ENCODE measurements around the gene FIGN. TPM values are rescaled to one million over a fixed set of nuclear protein-coding genes. Genes with fewer than 3 reads are reported as not detected.
A peak's percentile ranks its signal among the peaks of the same experiment; 100 is the strongest.

FIGN gene
- total and polyA plus RNA-seq, 2 experiments from 2014 or later: 0.76 to 2.6 TPM

DNA sequence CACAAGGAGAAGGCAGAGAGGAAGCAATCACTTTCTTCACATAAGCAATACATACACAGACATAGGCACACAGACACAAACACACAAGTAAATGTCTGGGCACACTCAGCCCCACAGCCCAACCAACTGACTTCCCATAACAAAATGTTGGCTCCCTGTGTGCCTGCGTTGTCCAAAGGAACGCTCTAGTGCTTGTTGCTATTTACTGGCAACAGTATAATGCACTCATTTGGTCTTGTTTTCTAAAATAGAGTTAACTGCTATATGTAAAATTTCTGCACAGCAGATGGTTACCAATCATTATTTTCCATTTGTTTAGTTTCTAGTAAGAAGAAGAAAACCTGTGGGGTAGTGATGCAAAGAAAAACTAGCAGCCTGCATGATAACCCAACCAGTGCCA lies 16.5 kb downstream of the FIGN start:
- no peak for TF ChIP-seq EZH2phosphoT487 (IDR thresholded peaks at IDR 0.05; ENCODE audit: insufficient read depth, low read depth)
- TF ChIP-seq EZH2 (IDR thresholded peaks at IDR 0.05; ENCODE audit: insufficient read depth, poor library complexity, severe bottlenecking): no peak

DNA sequence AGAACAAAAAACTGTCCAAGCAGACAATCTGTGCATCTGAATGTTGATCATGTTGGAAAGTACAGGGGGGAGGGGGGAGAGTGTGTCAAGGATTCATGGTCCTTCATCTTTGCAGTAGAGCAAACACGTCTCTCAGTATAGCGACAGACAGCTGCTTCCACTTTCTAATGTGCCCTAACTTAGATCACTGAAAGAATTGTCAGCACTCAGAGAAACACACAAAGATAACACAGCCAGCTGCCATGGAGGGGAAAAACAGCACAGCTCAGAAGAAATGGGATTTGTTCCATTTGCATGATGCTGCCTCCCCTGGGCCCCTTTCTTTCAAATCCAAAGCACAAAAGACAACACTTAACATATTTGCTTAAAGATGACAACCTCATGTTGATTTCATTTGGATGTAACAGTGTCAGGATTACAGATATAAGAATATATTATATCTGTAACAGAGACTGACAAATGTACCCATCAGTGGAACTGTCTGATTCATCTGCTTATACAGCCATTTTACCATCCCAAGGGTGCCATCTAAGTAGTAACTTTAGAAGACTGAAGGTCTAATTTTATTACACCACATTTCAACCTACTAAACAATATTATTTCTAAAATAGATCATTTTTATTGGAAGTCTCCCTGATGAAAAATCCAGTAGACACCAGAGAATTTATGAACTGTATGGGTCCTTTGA lies 17.7 kb downstream of the FIGN start:
- H3K4me1 ChIP-seq (ENCODE audit: insufficient read depth): no peaks in the 10 kb centered on the region
- no peak overlapping the region for H3K9ac ChIP-seq
- H3K4me3 ChIP-seq: no peak overlapping the region
- H3K36me3 ChIP-seq (ENCODE audit: low read depth): no peaks in the 10 kb centered on the region
- H3K27me3 ChIP-seq (replicated peaks; ENCODE audit: insufficient read depth): no peaks in the 10 kb centered on the region
- H3K27ac ChIP-seq: no peak overlapping the region
- no peaks in the 10 kb centered on the region; the same call in 1 of the 2 replicates for H3K9me2 ChIP-seq (ENCODE audit: insufficient read depth)
- 22 to 32% methylated on average over 2 of the region's 2 CpGs for WGBS, 2 experiments (ENCODE audit: low coverage in 1 of 2, low lambda C conversion rate in 2 of 2, missing lambda C conversion rate in 2 of 2)
- no peaks in the 10 kb centered on the region for H3K9me3 ChIP-seq (ENCODE audit: low read depth)
- no peaks in the 10 kb centered on the region for H4K20me1 ChIP-seq (ENCODE audit: insufficient read depth)
- no peaks in the 10 kb centered on the region for H3F3A ChIP-seq (ENCODE audit: insufficient read depth)
- no peaks in the 10 kb centered on the region for H3K79me2 ChIP-seq (ENCODE audit: insufficient read depth)
- DNase-seq: no peak
- peak overlapping the region; percentile 36; the same call in 1 of the 2 replicates for H2AFZ ChIP-seq
- in situ Hi-C loops (cut with MboI): no loop called here
- H3K4me2 ChIP-seq (ENCODE audit: unreplicated experiment): no peak overlapping the region
- TF ChIP-seq EZH2 (IDR thresholded peaks at IDR 0.05; ENCODE audit: insufficient read depth, poor library complexity, severe bottlenecking) (no peak), EZH2phosphoT487 (IDR thresholded peaks at IDR 0.05; ENCODE audit: insufficient read depth, low read depth) (no peak)

More for the DNA sequence above, 16.5 kb downstream of the FIGN start:
- H3K9me3 ChIP-seq (ENCODE audit: low read depth): no peaks in the 10 kb centered on the region
- no peak overlapping the region for H3K4me3 ChIP-seq
- H2AFZ ChIP-seq: no peak overlapping the region
- 62 to 70% methylated on average over 2 of the region's 2 CpGs for WGBS, 2 experiments (ENCODE audit: low coverage in 1 of 2, low lambda C conversion rate in 2 of 2, missing lambda C conversion rate in 2 of 2)
- H3K27me3 ChIP-seq (replicated peaks; ENCODE audit: insufficient read depth): no peaks in the 10 kb centered on the region
- no peaks in the 10 kb centered on the region for H3K79me2 ChIP-seq (ENCODE audit: insufficient read depth)
- H4K20me1 ChIP-seq (ENCODE audit: insufficient read depth): no peaks in the 10 kb centered on the region
- H3K9me2 ChIP-seq (ENCODE audit: insufficient read depth): no peaks in the 10 kb centered on the region; the same call in 1 of the 2 replicates
- no peak overlapping the region for H3K27ac ChIP-seq
- in situ Hi-C loops (cut with MboI): no loop called here
- no peak overlapping the region for H3K4me2 ChIP-seq (ENCODE audit: unreplicated experiment)
- no peak for DNase-seq
- H3K9ac ChIP-seq: no peak overlapping the region
- H3K36me3 ChIP-seq (ENCODE audit: low read depth): no peaks in the 10 kb centered on the region
- H3K4me1 ChIP-seq (ENCODE audit: insufficient read depth): no peaks in the 10 kb centered on the region
- no peaks in the 10 kb centered on the region for H3F3A ChIP-seq (ENCODE audit: insufficient read depth)

DNA sequence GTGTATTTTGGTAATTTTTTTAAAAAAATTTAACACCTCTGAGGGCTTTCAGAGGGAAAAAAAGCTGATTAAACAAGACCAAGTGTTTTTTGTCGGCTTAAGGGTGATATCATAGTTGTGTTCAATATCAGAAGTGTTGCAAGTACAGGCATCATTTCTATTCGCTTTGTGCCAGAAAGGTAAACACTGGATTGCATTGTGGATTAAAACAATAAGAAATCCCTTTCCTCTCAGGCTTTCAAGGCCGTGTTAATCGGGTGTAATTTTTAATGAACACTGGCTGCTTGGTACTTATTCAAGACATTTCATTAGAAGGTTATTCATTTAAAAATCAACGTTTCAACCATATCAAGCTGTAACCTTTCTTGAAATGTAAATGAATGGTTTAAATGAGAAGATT lies 18.3 kb downstream of the FIGN start:
- H3K4me3 ChIP-seq: no peak overlapping the region
- H3K79me2 ChIP-seq (ENCODE audit: insufficient read depth): no peaks in the 10 kb centered on the region
- no peak overlapping the region for H3K4me2 ChIP-seq (ENCODE audit: unreplicated experiment)
- no peak overlapping the region for H3K9ac ChIP-seq
- no peaks in the 10 kb centered on the region for H3F3A ChIP-seq (ENCODE audit: insufficient read depth)
- no peaks in the 10 kb centered on the region for H3K27me3 ChIP-seq (replicated peaks; ENCODE audit: insufficient read depth)
- in situ Hi-C loops (cut with MboI): no loop called here
- peak overlapping the region; percentile 36; the same call in 1 of the 2 replicates for H2AFZ ChIP-seq
- H3K4me1 ChIP-seq (ENCODE audit: insufficient read depth): no peaks in the 10 kb centered on the region
- WGBS, 2 experiments (ENCODE audit: low coverage in 1 of 2, low lambda C conversion rate in 2 of 2, missing lambda C conversion rate in 2 of 2): 28 to 29% methylated on average over 5 of the region's 5 CpGs
- no peak for DNase-seq
- TF ChIP-seq EZH2 (IDR thresholded peaks at IDR 0.05; ENCODE audit: insufficient read depth, poor library complexity, severe bottlenecking) (no peak), EZH2phosphoT487 (IDR thresholded peaks at IDR 0.05; ENCODE audit: insufficient read depth, low read depth) (no peak)
- no peaks in the 10 kb centered on the region for H3K36me3 ChIP-seq (ENCODE audit: low read depth)
- no peaks in the 10 kb centered on the region for H3K9me3 ChIP-seq (ENCODE audit: low read depth)
- no peaks in the 10 kb centered on the region for H4K20me1 ChIP-seq (ENCODE audit: insufficient read depth)
- H3K27ac ChIP-seq: no peak overlapping the region
- no peaks in the 10 kb centered on the region; the same call in 1 of the 2 replicates for H3K9me2 ChIP-seq (ENCODE audit: insufficient read depth)

GRCh38 chr2:163716101-163716500 lies 19.7 kb downstream of the FIGN start:
- no peaks in the 10 kb centered on the region for H3F3A ChIP-seq (ENCODE audit: insufficient read depth)
- in situ Hi-C loops (cut with MboI): no loop called here
- H3K4me3 ChIP-seq: no peak overlapping the region
- H3K4me1 ChIP-seq (ENCODE audit: insufficient read depth): no peaks in the 10 kb centered on the region
- 94 to 95% methylated on average over 2 of the region's 2 CpGs for WGBS, 2 experiments (ENCODE audit: low coverage in 1 of 2, low lambda C conversion rate in 2 of 2, missing lambda C conversion rate in 2 of 2)
- no peaks in the 10 kb centered on the region for H4K20me1 ChIP-seq (ENCODE audit: insufficient read depth)
- no peaks in the 10 kb centered on the region for H3K27me3 ChIP-seq (replicated peaks; ENCODE audit: insufficient read depth)
- no peaks in the 10 kb centered on the region for H3K79me2 ChIP-seq (ENCODE audit: insufficient read depth)
- TF ChIP-seq EZH2phosphoT487 (IDR thresholded peaks at IDR 0.05; ENCODE audit: insufficient read depth, low read depth): no peak
- no peak for TF ChIP-seq EZH2 (IDR thresholded peaks at IDR 0.05; ENCODE audit: insufficient read depth, poor library complexity, severe bottlenecking)
- H3K4me2 ChIP-seq (ENCODE audit: unreplicated experiment): no peak overlapping the region
- no peak for DNase-seq
- H2AFZ ChIP-seq: no peak overlapping the region
- no peaks in the 10 kb centered on the region for H3K9me3 ChIP-seq (ENCODE audit: low read depth)
- no peaks in the 10 kb centered on the region; the same call in 1 of the 2 replicates for H3K9me2 ChIP-seq (ENCODE audit: insufficient read depth)
- H3K27ac ChIP-seq: no peak overlapping the region
- H3K9ac ChIP-seq: no peak overlapping the region
- no peaks in the 10 kb centered on the region for H3K36me3 ChIP-seq (ENCODE audit: low read depth)
